Activated gamma-delta T cell treated with anti-CD3 and anti-CD28 coated beads, Interleukin-2, amount 50 U/mL, for 16 hours (primary cell): Measurements from ENCODE around the gene SYP.
A peak's percentile ranks its signal among the peaks of the same experiment; 100 is the strongest.

Experiments
- DNase-seq: peaks from one replicate; pipeline ENCODE4 v3.0.0-alpha.2; 2020; ENCODE audit warnings: low read depth

Gene SYP

GRCh38 chrX:49220100-49220499 lies 20.1 kb upstream of the SYP start:
- no peak for DNase-seq

- no peak for DNase-seq
Observed at GRCh38 chrX:49214996-49215526, 15.1 kb upstream of the SYP start.

- no peak for DNase-seq
Observed at GRCh38 chrX:49214416-49214815, 14.4 kb upstream of the SYP start.

- DNase-seq, result no peak
Observed at GRCh38 chrX:49212861-49213260, 12.9 kb upstream of the SYP start.

GRCh38 chrX:49212209-49212608 lies 12.2 kb upstream of the SYP start:
- no peak for DNase-seq

- no peak for DNase-seq
Observed at GRCh38 chrX:49211074-49211473, 11.1 kb upstream of the SYP start.

- no peak for DNase-seq
Observed at GRCh38 chrX:49210406-49210805, 10.4 kb upstream of the SYP start.

GRCh38 chrX:49209434-49210251 lies 9.7 kb upstream of the SYP start:
- DNase-seq, result no peak

- no peak for DNase-seq
Observed at GRCh38 chrX:49208399-49208798, 8.4 kb upstream of the SYP start.

GRCh38 chrX:49206543-49206942 lies 6.5 kb upstream of the SYP start:
- no peak for DNase-seq

GRCh38 chrX:49205443-49205842 lies 5.5 kb upstream of the SYP start:
- DNase-seq, result no peak

- no peak for DNase-seq
Observed at GRCh38 chrX:49204709-49205108, 4.7 kb upstream of the SYP start.

GRCh38 chrX:49204017-49204416 lies 4.0 kb upstream of the SYP start:
- DNase-seq, result no peak

GRCh38 chrX:49203536-49203935 lies 3.5 kb upstream of the SYP start:
- DNase-seq, result no peak

GRCh38 chrX:49202022-49202421 lies 2.0 kb upstream of the SYP start:
- no peak for DNase-seq

GRCh38 chrX:49199315-49199595 lies 738 bp downstream of the SYP start:
- DNase-seq, result no peak

GRCh38 chrX:49198540-49199314 lies 1.3 kb downstream of the SYP start:
- no peak for DNase-seq

GRCh38 chrX:49197543-49198087 lies 2.4 kb downstream of the SYP start:
- no peak for DNase-seq

- DNase-seq, result no peak
Observed at GRCh38 chrX:49193542-49193964, 6.4 kb downstream of the SYP start.

- DNase-seq, result peak; percentile 22
Observed at GRCh38 chrX:49192722-49193328, 7.2 kb downstream of the SYP start.

GRCh38 chrX:49191574-49192011 lies 8.4 kb downstream of the SYP start:
- no peak for DNase-seq

- DNase-seq, result peak; percentile 76
Observed at GRCh38 chrX:49190821-49191573, 9.0 kb downstream of the SYP start.
